K562 (cell line): Measurements from ENCODE around the gene DPH7. TPM values are rescaled to one million over a fixed set of nuclear protein-coding genes. Genes with fewer than 3 reads are reported as not detected.
A peak's percentile ranks its signal among the peaks of the same experiment; 100 is the strongest.

ENCODE experiments used
- CSDE1 ChIP-seq, 2 experiments: fragments of 450-650 bp; IDR thresholded peaks; 2 replicates each; pipeline ENCODE4 v1.6.1; 2016; ENCODE audit warnings: mild to moderate bottlenecking in 1 of 2
- DACH1 ChIP-seq: fragments of 450-650 bp; IDR thresholded peaks from 2 replicates; pipeline ENCODE4 v1.6.1; 2018; ENCODE audit not compliant: partially characterized antibody
- ELF2 ChIP-seq: fragments of 250-450 bp; sonication (Bioruptor Pico); IDR thresholded peaks from 2 replicates; pipeline ENCODE4 v1.5.0; 2021; ENCODE audit warnings: mild to moderate bottlenecking
- MBD2 ChIP-seq: sonication (generic); IDR thresholded peaks from 2 replicates; pipeline ENCODE4 v1.6.1; 2016; ENCODE audit warnings: low read depth, borderline replicate concordance
- PML ChIP-seq: IDR thresholded peaks from 2 replicates; pipeline ENCODE4 v1.6.1; 2012; ENCODE audit warnings: low read length, inconsistent platforms
- SMAD4 ChIP-seq: fragments of 250-450 bp; sonication (Bioruptor Pico); conservative IDR thresholded peaks from 2 replicates; pipeline ENCODE4 v1.8.0; 2021; ENCODE audit warnings: inconsistent platforms, mild to moderate bottlenecking, moderate library complexity
- SP1 ChIP-seq: sonication (generic); formaldehyde crosslinking; IDR thresholded peaks from 2 replicates; pipeline ENCODE4 v1.8.1; 2022; ENCODE audit warnings: mild to moderate bottlenecking, missing genetic modification reagents
- STAG1 ChIP-seq: sonication (generic); formaldehyde crosslinking; IDR thresholded peaks from 2 replicates; pipeline ENCODE4 v1.5.0; 2020; ENCODE audit warnings: missing genetic modification reagents, borderline replicate concordance
- ZSCAN29 ChIP-seq: fragments of 450-650 bp; IDR thresholded peaks from 2 replicates; pipeline ENCODE4 v1.6.1; 2017
- polyA plus RNA-seq, 8 experiments: library from polyadenylated mRNA; depleted of rRNA in 4 of 8; stranded (reverse) in 5 of 8; unstranded in 3 of 8; fragments of >200 nt; fragmentation: Nextera tagmentation in 2 of 8; fragmentation: Illumina TruSeq in 1 of 8; extraction: Ambion mirVana in 2 of 8; extraction: Trizol in 1 of 8; gene quantifications; 2 replicates each; pipeline versions ENCODE4 v1.2.1 to v1.2.3, GENCODE V29; 2011 to 2014; ENCODE audit warnings: inconsistent platforms in 1 of 8, missing spikeins in 1 of 8
- total RNA-seq, 7 experiments: library from RNA; depleted of rRNA in 6 of 7; stranded (reverse); fragments of >200 nt in 6 of 7; fragmentation: Illumina TruSeq in 2 of 7; extraction: Trizol in 2 of 7; gene quantifications; 2 replicates each; pipeline versions ENCODE4 v1.2.1 to v1.2.3, GENCODE V29; 2011 to 2021; ENCODE audit warnings: low replicate concordance in 1 of 7
- TF ChIP-seq, protein P1 (sequence below): sonication (generic); formaldehyde crosslinking; IDR thresholded peaks from 2 replicates; pipeline ENCODE4 v1.8.0; 2022; ENCODE audit warnings: mild to moderate bottlenecking, missing genetic modification reagents
- TF ChIP-seq, protein P2 (sequence below): fragments of 450-650 bp; IDR thresholded peaks from 2 replicates; pipeline ENCODE4 v1.7.0; 2016; ENCODE audit warnings: borderline replicate concordance
- TF ChIP-seq, protein P3 (sequence below), 2 experiments: fragments of 250-450 bp in 1 of 2; fragments of 450-650 bp in 1 of 2; sonication (Bioruptor Pico) in 1 of 2; IDR thresholded peaks; 2 replicates each; pipeline versions ENCODE4 v1.6.1 to v1.8.0; 2016 to 2021; ENCODE audit warnings: mild to moderate bottlenecking in 2 of 2, moderate library complexity in 2 of 2, missing compliant biosample characterization in 1 of 2, missing genetic modification characterization in 1 of 2
- TF ChIP-seq, protein P4 (sequence below): sonication (generic); formaldehyde crosslinking; IDR thresholded peaks from 2 replicates; pipeline ENCODE4 v1.8.1; 2023; ENCODE audit warnings: mild to moderate bottlenecking, missing genetic modification reagents
- TF ChIP-seq, protein P5 (sequence below), 2 experiments: fragments of 450-650 bp in 1 of 2; sonication (generic) in 1 of 2; formaldehyde crosslinking in 1 of 2; IDR thresholded peaks in 1 of 2; conservative IDR thresholded peaks in 1 of 2; 2 replicates each; pipeline versions ENCODE4 v1.6.1 to v1.8.1; 2016 to 2023; ENCODE audit warnings: mild to moderate bottlenecking in 2 of 2, moderate library complexity in 2 of 2, inconsistent platforms in 1 of 2, missing genetic modification reagents in 1 of 2
- TF ChIP-seq, protein P6 (sequence below): fragments of 450-650 bp; formaldehyde crosslinking; IDR thresholded peaks from 2 replicates; pipeline ENCODE4 v1.4.0; 2022; ENCODE audit warnings: missing genetic modification characterization
- TF ChIP-seq, protein P7 (sequence below): fragments of 450-650 bp; IDR thresholded peaks from 2 replicates; pipeline ENCODE4 v1.6.1; 2017; ENCODE audit warnings: antibody characterized with exemption

The DPH7 gene
- total and polyA plus RNA-seq, 9 of the 15 experiments (the other 6 are each of a cell fraction or from before 2014, with no cell fraction given), result 13.9 to 68.6 (median 41.3) TPM

DNA sequence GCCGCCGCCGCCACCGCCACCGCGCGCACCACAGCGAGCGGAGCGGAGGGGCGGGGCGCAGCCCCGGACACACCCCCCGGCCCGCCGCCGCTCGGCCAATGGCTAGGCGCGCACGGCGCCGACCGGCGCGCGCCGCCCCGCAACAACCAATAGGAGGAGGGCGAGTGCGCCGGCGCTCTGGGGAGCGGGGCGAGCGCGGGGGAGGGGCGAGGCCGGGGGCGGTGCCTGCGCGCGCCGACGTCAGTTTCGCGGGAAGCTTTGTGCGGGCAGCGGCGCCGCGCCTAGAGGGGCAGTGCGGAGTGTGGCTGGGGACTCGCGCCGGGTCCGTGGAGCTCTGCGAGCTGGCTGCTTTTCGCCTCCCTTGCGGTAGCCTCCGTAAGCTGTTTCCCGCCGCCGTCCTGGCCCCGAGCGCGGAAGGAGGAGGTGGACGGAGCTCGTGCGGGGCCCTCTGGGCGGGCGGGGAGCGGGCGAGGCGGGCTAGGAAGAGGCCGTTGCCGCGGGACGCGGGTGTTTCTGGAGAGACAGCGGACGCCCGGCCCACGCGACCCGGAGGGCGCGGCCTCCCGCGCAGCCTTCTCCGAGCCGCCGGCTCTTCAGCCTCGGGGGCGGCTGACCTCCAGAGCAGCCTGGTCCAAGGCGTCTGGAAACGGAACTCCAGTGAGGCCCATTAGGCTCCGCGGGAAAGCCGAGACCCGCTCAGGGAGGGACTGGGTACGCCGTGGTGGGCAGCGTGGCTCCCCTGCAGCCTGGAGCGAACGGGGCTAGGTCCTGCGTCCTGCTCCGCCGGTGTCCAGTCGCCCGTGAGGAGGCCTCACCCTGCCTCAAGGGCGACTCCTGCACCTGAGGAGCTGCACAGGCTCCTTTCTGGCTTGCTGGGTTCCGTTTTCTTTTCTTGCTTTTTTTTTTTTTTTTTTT is 12.0 kb upstream of the DPH7 start, which contains the start of gene ZMYND19 (continued):
- TF ChIP-seq, protein P1, sequence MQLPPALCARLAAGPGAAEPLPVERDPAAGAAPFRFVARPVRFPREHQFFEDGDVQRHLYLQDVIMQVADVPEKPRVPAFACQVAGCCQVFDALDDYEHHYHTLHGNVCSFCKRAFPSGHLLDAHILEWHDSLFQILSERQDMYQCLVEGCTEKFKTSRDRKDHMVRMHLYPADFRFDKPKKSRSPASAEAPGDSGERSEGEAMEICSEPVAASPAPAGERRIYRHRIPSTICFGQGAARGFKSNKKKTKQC (CRISPR knock-in tag), result no peak
- TF ChIP-seq ZSCAN29 (no peak), MBD2 (no peak; the same call in 1 of the 2 replicates), STAG1 (CRISPR knock-in tag) (no peak), PML (no peak), ELF2 (CRISPR knock-in tag) (no peak), SMAD4 (CRISPR knock-in tag) (peak; percentile 40; the same call in 1 of the 2 replicates), DACH1 (no peak), SP1 (CRISPR knock-in tag) (peak; percentile 67; the same call in 1 of the 2 replicates), CSDE1 (IDR thresholded peaks at IDR 0.05) (no peak)
- TF ChIP-seq, protein P2, sequence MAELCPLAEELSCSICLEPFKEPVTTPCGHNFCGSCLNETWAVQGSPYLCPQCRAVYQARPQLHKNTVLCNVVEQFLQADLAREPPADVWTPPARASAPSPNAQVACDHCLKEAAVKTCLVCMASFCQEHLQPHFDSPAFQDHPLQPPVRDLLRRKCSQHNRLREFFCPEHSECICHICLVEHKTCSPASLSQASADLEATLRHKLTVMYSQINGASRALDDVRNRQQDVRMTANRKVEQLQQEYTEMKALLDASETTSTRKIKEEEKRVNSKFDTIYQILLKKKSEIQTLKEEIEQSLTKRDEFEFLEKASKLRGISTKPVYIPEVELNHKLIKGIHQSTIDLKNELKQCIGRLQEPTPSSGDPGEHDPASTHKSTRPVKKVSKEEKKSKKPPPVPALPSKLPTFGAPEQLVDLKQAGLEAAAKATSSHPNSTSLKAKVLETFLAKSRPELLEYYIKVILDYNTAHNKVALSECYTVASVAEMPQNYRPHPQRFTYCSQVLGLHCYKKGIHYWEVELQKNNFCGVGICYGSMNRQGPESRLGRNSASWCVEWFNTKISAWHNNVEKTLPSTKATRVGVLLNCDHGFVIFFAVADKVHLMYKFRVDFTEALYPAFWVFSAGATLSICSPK, result no peak
- TF ChIP-seq, protein P3, sequence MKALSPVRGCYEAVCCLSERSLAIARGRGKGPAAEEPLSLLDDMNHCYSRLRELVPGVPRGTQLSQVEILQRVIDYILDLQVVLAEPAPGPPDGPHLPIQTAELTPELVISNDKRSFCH (CRISPR knock-in tag; IDR thresholded peaks at IDR 0.05), result no peak
- TF ChIP-seq, protein P3 (tag; IDR thresholded peaks at IDR 0.05), result no peak
- TF ChIP-seq, protein P4, sequence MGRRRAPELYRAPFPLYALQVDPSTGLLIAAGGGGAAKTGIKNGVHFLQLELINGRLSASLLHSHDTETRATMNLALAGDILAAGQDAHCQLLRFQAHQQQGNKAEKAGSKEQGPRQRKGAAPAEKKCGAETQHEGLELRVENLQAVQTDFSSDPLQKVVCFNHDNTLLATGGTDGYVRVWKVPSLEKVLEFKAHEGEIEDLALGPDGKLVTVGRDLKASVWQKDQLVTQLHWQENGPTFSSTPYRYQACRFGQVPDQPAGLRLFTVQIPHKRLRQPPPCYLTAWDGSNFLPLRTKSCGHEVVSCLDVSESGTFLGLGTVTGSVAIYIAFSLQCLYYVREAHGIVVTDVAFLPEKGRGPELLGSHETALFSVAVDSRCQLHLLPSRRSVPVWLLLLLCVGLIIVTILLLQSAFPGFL (CRISPR knock-in tag), result no peak
- TF ChIP-seq, protein P5, sequence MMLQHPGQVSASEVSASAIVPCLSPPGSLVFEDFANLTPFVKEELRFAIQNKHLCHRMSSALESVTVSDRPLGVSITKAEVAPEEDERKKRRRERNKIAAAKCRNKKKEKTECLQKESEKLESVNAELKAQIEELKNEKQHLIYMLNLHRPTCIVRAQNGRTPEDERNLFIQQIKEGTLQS (IDR thresholded peaks at IDR 0.05), result no peak
- TF ChIP-seq, protein P5 (CRISPR knock-in tag; conservative IDR thresholded peaks at IDR 0.05), result no peak
- TF ChIP-seq, protein P6, sequence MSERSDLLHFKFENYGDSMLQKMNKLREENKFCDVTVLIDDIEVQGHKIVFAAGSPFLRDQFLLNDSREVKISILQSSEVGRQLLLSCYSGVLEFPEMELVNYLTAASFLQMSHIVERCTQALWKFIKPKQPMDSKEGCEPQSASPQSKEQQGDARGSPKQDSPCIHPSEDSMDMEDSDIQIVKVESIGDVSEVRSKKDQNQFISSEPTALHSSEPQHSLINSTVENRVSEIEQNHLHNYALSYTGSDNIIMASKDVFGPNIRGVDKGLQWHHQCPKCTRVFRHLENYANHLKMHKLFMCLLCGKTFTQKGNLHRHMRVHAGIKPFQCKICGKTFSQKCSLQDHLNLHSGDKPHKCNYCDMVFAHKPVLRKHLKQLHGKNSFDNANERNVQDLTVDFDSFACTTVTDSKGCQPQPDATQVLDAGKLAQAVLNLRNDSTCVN, result no peak
- TF ChIP-seq, protein P7, sequence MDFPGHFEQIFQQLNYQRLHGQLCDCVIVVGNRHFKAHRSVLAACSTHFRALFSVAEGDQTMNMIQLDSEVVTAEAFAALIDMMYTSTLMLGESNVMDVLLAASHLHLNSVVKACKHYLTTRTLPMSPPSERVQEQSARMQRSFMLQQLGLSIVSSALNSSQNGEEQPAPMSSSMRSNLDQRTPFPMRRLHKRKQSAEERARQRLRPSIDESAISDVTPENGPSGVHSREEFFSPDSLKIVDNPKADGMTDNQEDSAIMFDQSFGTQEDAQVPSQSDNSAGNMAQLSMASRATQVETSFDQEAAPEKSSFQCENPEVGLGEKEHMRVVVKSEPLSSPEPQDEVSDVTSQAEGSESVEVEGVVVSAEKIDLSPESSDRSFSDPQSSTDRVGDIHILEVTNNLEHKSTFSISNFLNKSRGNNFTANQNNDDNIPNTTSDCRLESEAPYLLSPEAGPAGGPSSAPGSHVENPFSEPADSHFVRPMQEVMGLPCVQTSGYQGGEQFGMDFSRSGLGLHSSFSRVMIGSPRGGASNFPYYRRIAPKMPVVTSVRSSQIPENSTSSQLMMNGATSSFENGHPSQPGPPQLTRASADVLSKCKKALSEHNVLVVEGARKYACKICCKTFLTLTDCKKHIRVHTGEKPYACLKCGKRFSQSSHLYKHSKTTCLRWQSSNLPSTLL, result no peak
